ENCODE data around the gene DEF6. TPM values are rescaled to one million over a fixed set of nuclear protein-coding genes. Genes with fewer than 3 reads are reported as not detected.

DEF6 gene
- total and polyA plus RNA-seq, 2 of the 8 experiments (the other 6 are each of a cell fraction or from before 2014, with no cell fraction given), result 3.3 to 4.1 TPM

- no peak for TF ChIP-seq ATF2 (IDR thresholded peaks at IDR 0.05; ENCODE audit: low read length)
- TF ChIP-seq POLR2AphosphoS5 (IDR thresholded peaks at IDR 0.05; ENCODE audit: low read depth, low read length), result no peak
Measured at GRCh38 chr6:35282472-35282871, 15.1 kb upstream of the DEF6 start (continued).
